CD1c-positive myeloid dendritic cell (primary cell): ENCODE results near the gene MLYCD.
"Not testable (repeated sequence)": the region's sequence is repeated elsewhere in the genome, so short reads cannot be mapped to it uniquely, and the experiment has no call there.

Experiments used
- DNase-seq: peaks from one replicate; pipeline ENCODE4 v3.0.0-alpha.2; 2016; ENCODE audit errors: extremely low spot score

The MLYCD gene

DNA sequence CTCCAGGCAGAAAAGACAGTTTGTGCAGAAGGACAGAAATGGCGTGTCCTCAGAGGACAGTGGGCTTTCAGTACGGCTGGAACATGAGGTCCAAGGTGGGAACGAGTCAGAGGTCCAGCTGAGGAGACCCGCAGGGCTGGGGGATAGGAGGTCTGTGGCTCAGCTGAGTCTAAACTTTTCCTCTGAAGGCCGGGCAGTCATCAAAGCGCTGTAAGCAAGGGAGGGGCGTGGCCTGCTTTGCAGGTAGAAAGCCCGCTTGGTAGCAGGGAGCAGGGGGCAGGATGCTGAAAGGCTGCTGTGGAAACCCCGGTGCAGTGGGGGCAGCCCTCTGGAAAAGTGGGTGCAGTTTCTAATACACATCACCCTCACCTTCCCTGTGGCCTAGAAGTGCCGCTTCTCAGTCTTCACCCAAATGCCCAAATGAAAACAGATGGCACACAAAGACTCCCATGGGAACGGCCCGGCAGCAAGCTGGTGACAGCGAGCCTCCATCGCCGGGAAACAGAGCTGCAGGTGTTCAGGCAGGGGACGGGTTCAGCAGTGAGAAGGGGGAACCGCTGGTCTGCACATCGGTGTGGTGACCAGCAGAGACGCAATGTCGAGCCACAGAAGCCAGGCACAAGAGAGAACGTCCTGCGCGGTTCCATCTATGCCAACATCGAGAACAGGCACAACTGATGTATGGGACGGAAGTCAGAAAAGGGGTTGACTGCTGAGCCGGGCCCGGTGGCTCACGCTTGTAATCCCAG lies 41.9 kb downstream of the MLYCD start:
- DNase-seq = no peak

DNA sequence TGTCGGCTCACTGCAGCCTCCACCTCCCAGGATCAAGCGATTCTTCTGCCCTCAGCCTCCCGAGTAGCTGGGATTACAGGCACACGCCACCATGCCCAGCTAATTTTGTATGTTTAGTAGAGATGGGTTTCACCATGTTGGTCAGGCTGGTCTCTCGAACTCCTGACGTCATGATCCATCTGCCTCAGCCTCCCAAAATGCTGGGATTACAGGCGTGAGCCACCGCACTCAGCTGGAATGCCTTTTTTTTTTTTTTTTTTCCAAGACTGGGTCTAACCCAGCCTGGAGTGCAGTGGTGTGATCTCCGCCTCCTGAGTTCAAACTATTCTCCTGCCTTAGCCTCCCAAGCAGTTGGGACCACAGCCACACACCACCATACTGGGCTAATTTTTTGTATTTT lies 42.6 kb downstream of the MLYCD start:
- DNase-seq = not testable (repeated sequence)

DNA sequence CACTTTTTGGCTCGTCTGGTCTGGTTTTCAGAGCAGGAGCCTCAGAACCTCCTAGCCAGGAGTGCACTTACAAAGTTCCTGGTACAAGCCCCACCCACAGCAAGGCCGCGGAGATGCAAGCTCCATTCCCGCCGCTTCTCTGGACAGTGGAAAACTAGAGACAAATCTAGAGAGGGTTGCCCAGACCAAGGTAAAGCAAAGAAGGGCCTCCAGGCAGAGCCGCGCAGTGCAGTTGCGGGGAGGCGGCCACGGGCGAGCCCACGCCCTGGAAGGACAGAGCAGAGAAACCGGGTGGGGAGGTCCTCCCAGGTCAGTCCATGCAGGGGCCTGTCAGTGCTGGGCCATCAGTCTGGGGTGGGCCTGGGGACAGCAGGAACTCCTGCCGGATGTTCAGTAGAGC lies 43.2 kb downstream of the MLYCD start:
- no peak for DNase-seq

DNA sequence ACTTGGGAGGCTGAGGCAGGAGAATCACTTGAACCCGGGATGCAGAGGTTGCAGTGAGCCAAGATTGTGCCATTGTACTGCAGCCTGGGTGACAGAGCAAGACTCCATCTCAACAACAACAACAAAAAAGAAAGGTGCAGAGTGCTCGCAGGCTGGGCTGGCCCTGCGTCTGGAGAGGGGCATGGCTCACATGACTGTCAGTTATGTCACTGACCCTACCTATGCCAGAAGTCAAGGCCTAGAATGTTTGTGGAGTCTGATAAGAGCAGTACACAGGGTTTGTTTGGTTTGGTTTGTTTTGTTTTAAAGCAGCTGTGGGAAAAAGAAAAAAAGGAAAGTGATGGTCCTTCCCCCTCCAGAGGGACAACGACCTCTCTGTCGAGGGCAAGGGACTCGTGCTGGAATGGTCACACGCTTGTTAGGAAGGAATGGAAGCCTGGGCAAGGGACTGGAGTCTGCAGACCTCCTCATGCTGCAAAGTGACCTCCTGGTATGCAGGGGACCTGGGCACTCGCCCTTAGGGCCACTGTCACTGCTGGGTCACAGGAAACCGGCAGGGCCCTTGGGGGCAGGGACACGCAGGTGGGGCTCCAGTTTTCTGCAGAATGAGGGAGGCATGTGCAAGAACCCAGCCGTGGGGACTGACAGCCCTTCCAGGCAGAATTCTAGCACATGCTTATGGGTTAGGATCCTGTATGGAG lies 44.0 kb downstream of the MLYCD start:
- no peak for DNase-seq

DNA sequence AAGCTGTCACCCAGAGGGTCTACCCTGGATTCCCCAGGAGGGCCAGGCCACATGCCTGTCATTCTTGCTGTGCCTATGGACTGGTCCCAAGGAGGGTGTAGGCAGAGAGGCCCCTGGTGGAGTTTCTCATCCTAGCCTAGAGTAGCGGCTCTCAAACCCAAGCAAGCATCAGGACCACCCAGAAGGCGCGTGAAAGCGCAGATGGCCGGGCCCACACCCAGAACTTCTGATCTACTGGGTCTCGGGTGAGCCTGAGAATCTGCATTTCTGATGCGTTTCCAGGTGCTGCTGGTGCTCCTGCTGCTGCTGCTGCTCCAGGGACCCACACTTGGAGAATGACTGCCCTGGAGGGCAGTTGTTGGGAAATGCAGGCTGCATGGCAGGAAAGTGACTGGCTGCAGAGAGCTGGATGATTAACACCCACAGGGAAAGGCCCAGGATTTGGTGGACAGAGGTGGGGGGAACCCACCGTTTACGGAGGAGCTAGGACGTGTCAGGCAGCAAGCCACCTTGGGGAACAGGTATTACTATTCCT lies 44.7 kb downstream of the MLYCD start:
- no peak for DNase-seq

DNA sequence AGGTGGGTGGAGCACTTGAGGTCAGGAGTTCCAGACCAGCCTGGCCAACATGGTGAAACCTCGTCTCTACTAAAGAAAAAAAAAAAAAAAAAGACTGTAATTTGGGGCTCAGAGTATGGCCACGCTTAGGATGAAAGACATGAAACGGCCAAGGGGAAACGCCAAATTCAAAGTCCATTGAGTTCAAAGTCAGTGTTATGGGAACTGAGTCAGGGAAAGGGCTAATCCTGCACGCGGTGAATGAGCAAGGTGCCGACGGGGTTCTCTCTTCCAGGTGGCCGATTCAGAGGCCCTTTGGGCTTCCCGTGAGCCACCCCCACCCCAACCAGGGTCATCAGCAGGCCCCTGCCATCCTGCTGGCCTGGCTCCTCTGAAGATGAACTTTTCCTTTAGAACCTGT lies 46.7 kb downstream of the MLYCD start:
- DNase-seq = no peak

DNA sequence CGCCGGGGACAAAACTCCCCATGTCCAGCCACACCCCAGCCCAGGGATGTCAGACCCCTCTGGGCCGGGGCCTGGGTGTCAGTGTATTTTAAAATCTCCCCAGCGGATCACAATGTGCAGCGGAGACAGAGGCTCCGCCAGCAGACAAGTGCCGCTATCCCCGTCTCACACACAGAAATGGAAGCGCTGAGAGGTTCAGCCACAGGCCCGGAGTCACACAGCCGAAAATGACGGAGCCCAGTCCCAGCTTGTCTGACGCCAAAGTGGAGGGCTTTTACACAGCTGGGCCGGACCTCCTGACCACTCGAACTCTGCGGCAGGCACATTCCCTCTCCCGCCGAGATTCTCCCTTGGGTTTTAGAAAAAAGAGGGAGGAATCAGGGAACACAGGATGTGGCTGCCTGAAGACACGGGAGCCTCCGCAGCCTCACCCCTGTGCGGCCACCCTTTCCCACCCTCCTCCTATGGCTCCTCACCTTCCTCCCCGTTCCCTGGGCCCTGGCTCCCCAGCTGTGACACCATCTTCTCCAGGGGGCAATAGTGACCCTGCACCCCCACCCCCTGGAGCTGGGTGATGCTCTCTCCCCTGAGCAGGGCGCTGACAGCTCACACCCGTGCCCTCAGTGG lies 47.4 kb downstream of the MLYCD start:
- no peak for DNase-seq

DNA sequence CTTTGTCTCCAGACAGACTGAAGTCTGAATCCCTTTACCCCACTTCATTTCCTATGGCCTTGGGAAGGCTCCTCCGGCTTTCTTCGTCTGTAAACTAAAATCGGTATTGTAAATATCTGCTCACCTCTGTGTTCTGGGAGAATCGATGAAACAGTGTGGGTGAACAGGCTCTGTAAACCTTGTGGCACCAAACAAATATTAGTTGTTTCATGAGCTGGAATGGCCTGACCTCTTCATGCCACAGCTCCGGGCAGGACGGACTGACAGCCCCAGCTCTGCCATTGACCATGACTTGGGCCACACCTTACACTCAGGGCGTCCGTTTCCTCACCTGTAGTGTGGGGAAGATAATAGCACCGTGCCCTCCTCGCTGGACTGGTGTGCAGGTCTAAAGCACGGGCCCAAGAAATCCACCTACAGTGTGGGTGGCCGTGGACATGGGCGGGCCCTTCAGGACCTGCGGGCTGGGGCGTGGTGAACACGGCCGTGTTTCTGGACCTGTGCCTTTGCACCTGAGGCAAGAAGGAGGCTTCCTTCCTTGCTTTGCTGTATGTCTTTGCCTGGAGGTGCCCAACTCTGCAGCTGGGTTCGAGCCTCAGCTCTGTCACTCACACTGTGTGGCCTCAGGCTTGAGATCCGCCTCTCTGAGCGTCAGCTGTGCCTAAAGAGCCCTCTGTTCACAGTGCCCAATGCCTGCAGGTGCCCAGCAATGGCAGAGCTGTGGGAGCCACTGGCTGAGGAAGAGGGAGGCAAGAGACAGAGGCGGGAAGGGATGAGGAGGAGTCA lies 48.1 kb downstream of the MLYCD start:
- no peak for DNase-seq

DNA sequence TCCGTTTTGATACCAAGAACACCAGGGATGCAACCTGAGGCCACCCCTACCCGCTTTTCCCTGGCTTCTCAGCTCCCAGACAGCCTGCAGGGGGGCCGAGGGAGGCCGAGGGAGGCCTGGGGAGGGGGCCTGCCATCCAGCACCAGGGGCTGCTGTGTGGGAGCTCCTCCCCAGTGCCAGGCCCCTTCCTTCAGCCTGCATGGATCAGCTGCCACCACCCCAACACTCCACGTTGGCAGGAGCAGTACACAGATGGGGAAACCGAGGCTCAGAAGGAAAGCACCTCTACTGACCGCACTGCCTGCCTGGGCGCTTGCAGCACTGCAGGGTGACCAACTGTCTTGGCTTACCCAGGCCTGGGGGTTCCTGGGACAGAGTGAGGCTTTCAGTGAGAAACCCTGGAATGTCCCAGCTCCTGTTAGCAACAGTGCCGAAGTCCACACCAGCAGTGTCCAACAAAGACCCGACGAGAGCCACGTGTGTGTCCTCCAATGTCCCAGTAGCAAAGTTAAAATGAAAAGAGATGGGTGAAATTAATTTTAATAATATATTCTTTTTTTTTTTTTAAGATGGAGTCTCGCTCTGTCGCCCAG lies 48.8 kb downstream of the MLYCD start:
- DNase-seq = no peak

DNA sequence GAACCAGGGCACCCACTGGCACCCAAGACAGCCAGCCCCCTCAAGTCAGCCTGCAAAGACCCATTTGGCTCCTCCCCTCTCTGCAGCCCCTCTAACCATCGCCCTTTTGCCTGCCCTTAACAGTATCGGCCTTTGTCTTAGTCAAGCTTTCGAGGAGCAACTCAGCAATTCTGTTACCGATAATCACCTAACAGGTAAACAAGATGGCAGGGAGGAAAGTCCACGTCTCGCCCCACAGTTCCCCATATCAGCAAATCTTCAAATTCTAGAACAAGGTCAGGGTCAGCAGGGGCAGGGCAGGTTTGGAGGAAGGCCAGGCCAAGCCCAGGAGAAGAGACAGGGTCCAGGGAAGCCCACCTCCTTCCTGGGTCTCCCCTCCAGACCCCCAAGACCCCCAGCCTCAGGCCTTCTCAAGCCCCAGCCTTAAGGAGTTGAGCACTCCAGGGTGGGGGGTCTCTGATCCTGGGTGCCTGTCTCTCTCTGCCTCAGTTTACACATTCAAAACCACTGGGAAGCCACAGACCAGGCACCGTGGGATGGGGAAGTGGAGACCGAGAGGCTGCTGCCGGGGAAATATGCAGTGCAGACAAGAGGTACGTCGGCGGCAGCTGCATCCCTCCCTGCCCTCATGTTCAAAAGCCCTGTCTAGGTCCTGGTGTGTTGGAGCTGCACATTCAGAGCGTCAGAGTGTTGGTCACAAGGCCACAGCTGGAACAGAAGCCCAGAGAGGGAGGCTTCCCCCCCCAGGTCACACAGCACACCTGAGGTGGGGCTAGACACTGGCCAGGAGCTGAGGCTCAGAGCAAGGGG lies 50.2 kb downstream of the MLYCD start:
- DNase-seq = no peak

DNA sequence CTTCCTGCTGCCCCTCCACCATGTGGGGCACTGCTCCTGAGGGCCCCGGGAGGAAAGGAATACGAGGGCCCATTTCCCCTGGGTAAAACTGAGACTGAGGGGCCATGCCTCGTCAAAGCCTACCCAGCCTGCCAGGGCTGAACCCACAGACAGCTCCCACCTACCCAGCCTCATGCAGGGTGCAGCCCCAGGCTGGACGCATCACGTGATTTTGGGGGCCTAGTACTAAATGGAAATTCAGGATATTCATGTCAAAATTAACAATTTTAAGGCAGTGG lies 50.7 kb downstream of the MLYCD start:
- no peak for DNase-seq

DNA sequence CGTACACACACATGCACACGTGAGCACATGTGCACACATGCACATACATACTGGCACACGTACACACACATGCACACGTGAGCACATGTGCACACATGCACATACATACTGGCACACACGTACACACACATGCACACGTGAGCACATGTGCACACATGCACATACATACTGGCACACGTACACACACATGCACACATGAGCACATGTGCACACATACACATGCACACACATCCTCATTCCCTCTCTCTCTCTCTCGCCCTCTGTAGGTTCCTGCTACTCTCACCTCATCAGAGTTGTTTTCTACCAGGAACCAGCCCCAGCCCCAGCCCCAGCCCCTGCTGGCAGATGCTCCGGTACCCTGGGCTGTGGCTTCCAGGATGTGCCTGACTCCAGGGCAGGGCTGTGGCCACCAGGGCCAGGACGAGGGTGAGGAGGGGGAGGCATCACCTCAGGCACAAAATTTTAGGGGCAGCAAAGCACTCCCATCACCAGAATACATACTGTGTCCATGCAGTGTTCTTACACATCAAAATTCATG lies 52.0 kb downstream of the MLYCD start:
- not testable (repeated sequence) for DNase-seq

DNA sequence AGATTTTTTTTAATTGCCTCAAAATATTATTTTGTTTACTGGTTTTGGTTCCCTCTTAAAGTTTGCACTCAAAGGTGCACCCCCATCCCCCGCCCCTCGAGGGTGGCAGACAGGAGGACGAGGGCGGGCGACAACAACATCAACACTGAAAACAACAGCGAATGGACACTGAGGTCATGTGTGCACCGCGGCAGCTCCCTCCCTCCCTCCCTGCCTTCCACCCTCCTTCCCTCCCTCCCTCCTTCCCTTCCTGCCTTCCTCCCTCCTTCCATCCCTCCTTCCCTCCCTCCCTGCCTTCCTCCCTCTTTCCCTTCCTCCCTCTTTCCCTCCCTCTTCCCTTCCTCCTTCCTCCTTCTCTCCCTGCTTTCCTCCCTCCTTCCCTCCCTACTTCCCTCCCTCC lies 52.6 kb downstream of the MLYCD start:
- no peak for DNase-seq

DNA sequence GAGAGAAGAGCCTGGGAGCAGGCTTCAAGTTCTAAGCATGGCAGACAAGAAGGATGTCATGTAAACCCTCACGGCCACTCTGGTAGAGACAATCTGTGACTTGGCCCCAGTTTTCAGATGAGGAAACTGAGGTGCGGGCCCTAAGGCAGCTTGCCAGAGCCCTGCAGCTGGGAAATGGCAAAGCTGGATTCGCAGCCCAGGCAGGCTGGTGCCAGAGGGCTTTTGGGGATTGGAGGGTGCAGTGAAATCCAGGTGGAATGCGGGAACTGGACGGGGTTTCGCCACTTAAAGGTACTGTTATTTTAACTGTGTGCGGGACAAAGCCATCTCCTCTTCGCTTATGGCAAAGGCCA lies 53.6 kb downstream of the MLYCD start:
- no peak for DNase-seq

DNA sequence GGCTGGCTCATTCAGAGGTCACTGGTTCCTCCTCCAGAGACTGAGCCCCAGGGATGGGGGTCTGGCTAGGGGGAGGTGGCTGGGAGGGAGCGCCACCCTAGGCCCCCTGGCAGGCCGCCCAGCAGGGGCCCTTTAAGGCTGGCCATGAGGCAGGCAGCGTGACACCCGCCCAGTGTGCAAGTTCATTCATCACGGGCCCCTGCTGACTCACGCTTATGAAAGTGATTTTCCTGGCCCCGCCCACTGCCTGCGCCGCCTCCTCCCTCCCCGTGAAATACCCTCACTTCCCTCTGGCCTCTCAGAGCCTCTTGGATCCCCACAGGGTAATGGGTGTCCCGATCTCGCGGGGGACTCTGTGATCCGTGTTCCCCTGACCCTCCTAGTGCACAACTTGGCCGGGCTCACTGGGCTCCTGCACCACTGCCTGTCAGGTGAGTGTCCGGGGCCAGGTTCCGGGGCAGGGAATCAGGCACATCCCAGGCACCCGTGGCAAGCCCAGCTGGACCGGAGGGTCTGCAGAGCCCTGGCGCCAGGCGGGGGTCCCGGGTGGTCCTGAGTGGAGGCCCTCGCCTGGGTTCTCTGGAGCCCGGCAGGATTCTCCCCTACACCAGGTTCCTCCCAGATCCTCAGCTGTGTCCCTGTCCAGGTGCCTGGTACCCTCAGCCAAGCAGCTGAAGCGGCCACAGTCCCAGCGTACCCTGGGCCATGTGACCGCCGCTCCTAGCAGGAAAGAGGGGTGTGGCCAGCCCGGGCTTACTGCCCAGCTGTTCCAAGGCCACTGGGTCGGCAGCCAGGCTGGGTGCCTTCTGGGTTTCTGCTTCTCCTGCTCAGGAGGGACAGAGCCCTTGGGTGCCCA lies 54.3 kb downstream of the MLYCD start, which contains the start of gene OSGIN1:
Gene OSGIN1, plus strand, starts transcription at position 301 of the 856 bp plus-strand sequence. CDS start 4,432 bp downstream, outside the sequence.
- peak; percentile 97 for DNase-seq

DNA sequence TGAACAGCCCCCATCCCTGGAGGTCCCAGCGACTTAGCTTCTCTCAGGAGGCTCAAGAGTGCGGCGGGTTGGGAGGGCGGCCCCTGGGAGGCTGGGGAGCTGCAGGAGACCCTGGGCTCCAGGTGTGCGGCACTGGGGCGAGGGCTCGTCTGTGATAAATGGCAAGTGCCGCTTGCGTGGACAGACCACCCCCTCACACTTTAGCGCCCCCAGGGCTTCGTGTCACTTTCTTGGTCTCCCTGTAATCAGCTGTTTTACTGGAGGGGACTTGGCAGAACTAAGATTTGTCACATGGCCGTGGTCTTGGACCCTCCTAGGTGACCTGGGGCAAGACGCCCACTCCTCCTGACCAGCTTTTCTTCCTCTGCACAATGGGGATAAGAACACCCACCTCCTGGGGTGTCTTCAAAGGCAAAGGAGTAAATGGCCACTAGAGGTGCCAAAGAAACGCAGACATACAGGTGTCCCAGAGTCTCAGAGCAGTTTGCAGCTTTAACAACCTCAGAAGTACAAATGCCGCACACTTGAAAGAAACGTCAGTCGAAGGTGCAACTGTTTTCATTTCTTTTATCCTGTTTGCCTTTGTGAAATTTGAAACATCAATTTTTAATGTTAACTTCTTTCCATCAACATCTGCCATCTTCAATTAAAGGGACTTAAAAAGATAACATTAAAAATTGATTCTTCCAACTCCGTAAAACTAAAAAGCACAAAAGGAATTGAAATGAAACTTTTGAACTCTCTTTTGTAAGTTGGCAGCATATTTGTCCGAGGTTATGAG lies 55.1 kb downstream of the MLYCD start:
- DNase-seq = peak; percentile 35

DNA sequence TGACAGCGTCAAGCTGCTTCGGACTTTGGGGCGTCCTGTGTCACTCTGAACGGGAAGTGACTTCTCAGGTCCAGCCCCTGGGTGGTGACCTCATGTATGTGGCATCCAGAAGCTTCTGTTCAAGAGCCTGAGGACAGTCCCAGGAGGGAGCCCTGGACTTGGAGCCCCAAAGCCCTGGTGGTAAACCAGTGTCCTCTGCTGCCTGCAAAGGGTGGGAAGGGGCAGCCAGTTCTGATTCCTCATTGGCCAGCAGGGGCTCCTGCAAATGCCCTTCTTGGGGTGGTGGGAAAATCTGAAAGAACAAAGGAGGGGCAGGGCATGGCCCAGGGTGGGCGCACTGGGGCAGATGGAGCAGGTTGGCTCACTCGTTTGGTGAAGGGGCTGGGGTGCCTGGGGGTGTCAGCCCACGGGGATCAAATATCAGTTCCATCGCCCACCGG lies 55.7 kb downstream of the MLYCD start:
- DNase-seq = peak; percentile 80

DNA sequence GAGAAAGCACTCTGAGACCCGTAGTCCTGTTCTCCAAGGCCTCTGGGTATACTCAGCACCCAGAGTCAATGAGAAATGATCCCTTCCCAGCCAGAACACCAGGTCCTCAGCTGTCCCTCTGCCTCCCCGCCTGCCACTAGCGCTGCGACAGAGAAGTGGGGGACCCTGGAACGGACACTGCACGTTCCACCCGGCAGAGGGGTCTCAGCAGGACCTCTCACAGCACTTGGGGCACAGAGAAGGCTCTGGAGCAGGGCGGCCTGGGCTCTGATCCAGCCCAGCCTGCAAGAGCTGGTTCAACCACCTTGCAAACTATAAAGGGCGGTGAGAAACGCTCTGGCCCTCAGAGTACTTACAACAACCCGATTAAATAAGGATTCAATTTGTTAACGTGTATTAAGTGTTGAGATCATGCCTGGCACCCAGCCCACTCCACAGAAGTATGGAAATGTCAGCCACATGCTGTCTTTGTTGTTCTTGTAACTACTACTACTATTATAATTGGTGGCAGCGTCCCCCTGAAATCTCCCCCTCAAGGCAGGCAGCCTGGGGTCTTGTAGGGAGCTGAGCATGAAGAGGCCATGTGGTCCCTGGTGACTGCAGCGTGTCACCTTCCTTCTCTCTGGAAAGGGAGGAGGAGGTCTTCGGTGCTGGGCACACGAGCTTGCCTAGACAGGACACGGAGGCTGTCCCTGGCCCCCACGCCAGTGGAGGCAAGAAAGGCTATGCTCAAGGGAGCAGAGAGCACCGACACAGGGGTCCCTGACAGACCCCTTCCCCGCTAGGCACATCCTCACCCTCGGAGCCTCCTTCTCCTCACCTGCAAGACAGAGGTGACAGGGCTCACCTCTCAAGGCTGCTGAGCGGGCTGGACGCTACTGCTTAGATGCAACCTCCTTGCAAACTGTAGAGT lies 56.6 kb downstream of the MLYCD start:
- DNase-seq = no peak
